Measurements from ENCODE around the gene PLEK2.
A peak's percentile ranks its signal among the peaks of the same experiment; 100 is the strongest.

Gene PLEK2

DNA sequence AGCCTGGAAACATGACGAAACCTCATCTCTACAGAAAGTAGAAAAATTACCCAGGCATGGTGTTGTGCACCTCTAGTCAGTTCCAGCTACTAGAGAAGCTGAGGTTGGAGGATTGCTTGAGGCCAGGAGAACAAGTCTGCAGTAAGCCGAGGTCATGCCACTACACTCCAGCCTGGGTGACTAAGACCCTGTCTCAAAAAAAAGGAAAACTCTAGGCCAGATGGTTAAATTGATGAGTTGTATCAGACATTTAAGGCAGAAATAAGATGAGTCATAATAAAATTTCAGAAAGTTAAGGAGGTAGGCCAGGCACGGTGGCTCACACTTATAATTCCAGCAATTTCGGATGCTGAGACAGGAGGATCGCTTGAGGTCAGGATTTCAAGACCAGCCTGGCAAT, 41.1 kb downstream of the PLEK2 start:
- H3K79me2 ChIP-seq (ENCODE audit: control insufficient read depth, low read length) = peaks cover 77% of the 10 kb centered on the region
- H3K4me3 ChIP-seq (ENCODE audit: low read length) = no peak overlapping the region
- no peaks in the 10 kb centered on the region for H3K9me3 ChIP-seq (ENCODE audit: control insufficient read depth, insufficient read depth, low read length)
- H3K4me1 ChIP-seq (ENCODE audit: control insufficient read depth, low read length) = no peaks in the 10 kb centered on the region
- H3K36me3 ChIP-seq (ENCODE audit: control insufficient read depth, low read length) = peaks cover 94% of the 10 kb centered on the region
- H3F3A ChIP-seq (ENCODE audit: control insufficient read depth, insufficient read depth) = peaks cover 10% of the 10 kb centered on the region; the same call in 1 of the 2 replicates
- no peak overlapping the region for H3K27ac ChIP-seq (ENCODE audit: low read depth, low read length)
- no peaks in the 10 kb centered on the region for H3K27me3 ChIP-seq (ENCODE audit: control insufficient read depth, low read length)
- no peak for TF ChIP-seq EZH2phosphoT487 (IDR thresholded peaks at IDR 0.05; ENCODE audit: borderline replicate concordance, low read length)
- TF ChIP-seq, protein P1, sequence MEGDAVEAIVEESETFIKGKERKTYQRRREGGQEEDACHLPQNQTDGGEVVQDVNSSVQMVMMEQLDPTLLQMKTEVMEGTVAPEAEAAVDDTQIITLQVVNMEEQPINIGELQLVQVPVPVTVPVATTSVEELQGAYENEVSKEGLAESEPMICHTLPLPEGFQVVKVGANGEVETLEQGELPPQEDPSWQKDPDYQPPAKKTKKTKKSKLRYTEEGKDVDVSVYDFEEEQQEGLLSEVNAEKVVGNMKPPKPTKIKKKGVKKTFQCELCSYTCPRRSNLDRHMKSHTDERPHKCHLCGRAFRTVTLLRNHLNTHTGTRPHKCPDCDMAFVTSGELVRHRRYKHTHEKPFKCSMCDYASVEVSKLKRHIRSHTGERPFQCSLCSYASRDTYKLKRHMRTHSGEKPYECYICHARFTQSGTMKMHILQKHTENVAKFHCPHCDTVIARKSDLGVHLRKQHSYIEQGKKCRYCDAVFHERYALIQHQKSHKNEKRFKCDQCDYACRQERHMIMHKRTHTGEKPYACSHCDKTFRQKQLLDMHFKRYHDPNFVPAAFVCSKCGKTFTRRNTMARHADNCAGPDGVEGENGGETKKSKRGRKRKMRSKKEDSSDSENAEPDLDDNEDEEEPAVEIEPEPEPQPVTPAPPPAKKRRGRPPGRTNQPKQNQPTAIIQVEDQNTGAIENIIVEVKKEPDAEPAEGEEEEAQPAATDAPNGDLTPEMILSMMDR (IDR thresholded peaks at IDR 0.05; ENCODE audit: low read depth, low read length, poor library complexity, severe bottlenecking) = no peak
- H4K20me1 ChIP-seq (ENCODE audit: control insufficient read depth, insufficient read depth, low read depth, low read length) = peaks cover 6% of the 10 kb centered on the region; the same call in 1 of the 2 replicates
- H3K4me2 ChIP-seq (ENCODE audit: low read length) = no peak overlapping the region
- no peaks in the 10 kb centered on the region for H3K9me2 ChIP-seq (replicated peaks; ENCODE audit: control insufficient read depth, low read length)

DNA sequence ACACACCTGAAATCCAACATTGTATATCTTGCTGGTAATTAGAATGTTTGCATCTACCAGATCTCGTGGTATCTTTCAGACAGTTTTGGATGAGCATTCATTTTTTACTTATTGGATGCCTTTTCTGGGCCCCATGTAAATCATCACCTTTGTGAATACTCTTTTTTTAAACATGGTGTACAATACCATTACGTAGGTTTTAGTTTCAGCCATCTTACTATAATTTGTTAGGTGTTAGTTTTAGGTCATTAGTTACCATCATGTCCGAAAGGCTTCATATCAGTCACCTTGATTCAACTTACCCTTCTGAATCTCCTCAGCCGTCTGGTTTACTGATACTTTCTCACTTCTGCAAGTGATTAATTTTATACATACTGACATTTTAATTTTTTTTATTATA, 46.5 kb downstream of the PLEK2 start:
- Histone ChIP-seq H3K4me2 (ENCODE audit: low read length) (no peak overlapping the region), H3K9me2 (replicated peaks; ENCODE audit: control insufficient read depth, low read length) (no peaks in the 10 kb centered on the region), H4K20me1 (ENCODE audit: control insufficient read depth, insufficient read depth, low read depth, low read length) (peaks cover 21% of the 10 kb centered on the region; the same call in 1 of the 2 replicates)

DNA sequence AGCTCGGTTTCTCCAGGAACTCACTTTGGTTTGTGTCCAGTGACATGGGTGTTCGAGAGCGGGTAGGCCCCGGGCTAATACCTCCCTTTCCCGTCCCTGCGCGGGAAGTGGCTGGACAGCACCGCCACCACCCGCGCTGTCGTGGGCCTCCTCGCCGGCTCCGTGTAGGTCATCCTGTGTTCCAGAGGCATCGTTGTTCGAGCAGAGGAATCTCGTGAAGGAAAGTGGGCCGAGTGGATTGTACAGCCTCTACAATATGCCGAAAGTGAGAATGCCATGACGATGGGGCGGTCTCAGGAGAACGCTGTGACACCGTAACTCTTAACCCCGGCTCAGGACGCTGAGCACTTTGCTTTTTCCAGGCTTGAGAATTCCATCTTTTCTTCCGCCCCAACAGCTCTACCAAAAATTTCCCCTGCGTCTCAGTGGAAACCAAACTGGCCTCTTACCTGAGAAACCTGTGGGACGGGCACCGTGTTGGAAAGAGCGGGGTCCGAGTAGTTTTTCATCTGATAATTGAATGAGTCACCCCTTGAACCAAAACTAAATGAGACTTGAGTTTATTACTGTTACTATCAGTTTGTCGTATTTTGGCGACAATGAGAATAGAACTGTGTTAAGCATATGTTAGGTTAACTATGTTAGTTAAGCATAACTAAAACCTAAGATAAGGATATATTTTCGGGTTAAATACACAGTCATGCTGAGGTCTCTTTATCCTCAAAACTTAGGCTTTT, 51.3 kb downstream of the PLEK2 start:
- TF ChIP-seq EZH2phosphoT487 (IDR thresholded peaks at IDR 0.05; ENCODE audit: borderline replicate concordance, low read length) = no peak
- TF ChIP-seq, protein P1 (IDR thresholded peaks at IDR 0.05; ENCODE audit: low read depth, low read length, poor library complexity, severe bottlenecking) = no peak
- Histone ChIP-seq H3K79me2 (ENCODE audit: control insufficient read depth, low read length) (peaks cover 87% of the 10 kb centered on the region), H3K36me3 (ENCODE audit: control insufficient read depth, low read length) (peaks cover 51% of the 10 kb centered on the region), H3K27ac (ENCODE audit: low read depth, low read length) (peak overlapping the region; percentile 77), H3K27me3 (ENCODE audit: control insufficient read depth, low read length) (no peaks in the 10 kb centered on the region), H3K9me3 (ENCODE audit: control insufficient read depth, insufficient read depth, low read length) (no peaks in the 10 kb centered on the region), H3K4me3 (ENCODE audit: low read length) (peak overlapping the region; percentile 85), H3F3A (ENCODE audit: control insufficient read depth, insufficient read depth) (peaks cover 3% of the 10 kb centered on the region; the same call in 1 of the 2 replicates), H3K9me2 (replicated peaks; ENCODE audit: control insufficient read depth, low read length) (no peaks in the 10 kb centered on the region), H3K4me1 (ENCODE audit: control insufficient read depth, low read length) (peaks cover 46% of the 10 kb centered on the region), H3K4me2 (ENCODE audit: low read length) (peak overlapping the region; percentile 85), H4K20me1 (ENCODE audit: control insufficient read depth, insufficient read depth, low read depth, low read length) (peaks cover 14% of the 10 kb centered on the region; the same call in 1 of the 2 replicates)

More for the DNA sequence above, 46.5 kb downstream of the PLEK2 start:
- no peak overlapping the region for H3K27ac ChIP-seq (ENCODE audit: low read depth, low read length)
- peaks cover 91% of the 10 kb centered on the region for H3K79me2 ChIP-seq (ENCODE audit: control insufficient read depth, low read length)
- peaks cover 6% of the 10 kb centered on the region; the same call in 1 of the 2 replicates for H3F3A ChIP-seq (ENCODE audit: control insufficient read depth, insufficient read depth)
- H3K36me3 ChIP-seq (ENCODE audit: control insufficient read depth, low read length) = peaks cover 95% of the 10 kb centered on the region
- H3K9me3 ChIP-seq (ENCODE audit: control insufficient read depth, insufficient read depth, low read length) = no peaks in the 10 kb centered on the region
- no peaks in the 10 kb centered on the region for H3K27me3 ChIP-seq (ENCODE audit: control insufficient read depth, low read length)
- TF ChIP-seq EZH2phosphoT487 (IDR thresholded peaks at IDR 0.05; ENCODE audit: borderline replicate concordance, low read length) = no peak
- TF ChIP-seq, protein P1 (IDR thresholded peaks at IDR 0.05; ENCODE audit: low read depth, low read length, poor library complexity, severe bottlenecking) = no peak
- no peak overlapping the region for H3K4me3 ChIP-seq (ENCODE audit: low read length)
- peaks cover 29% of the 10 kb centered on the region for H3K4me1 ChIP-seq (ENCODE audit: control insufficient read depth, low read length)

Data from DOHH2 (cell line).